Liver (tissue), 9 donors: ENCODE results near the gene KIZ. TPM values are rescaled to one million over a fixed set of nuclear protein-coding genes. Genes with fewer than 3 reads are reported as not detected.

Source experiments
- DNase-seq: peaks from one replicate; pipeline ENCODE4 v3.0.0-alpha.2; 2017; ENCODE audit warnings: low spot score
- H3K27ac ChIP-seq, 2 donors: one replicate each; pipeline ENCODE4 v1.7.0; 2013; ENCODE audit warnings: inconsistent platforms in 2 of 2, low read length in 2 of 2, control low read depth in 1 of 2, low read depth in 1 of 2, mild to moderate bottlenecking in 1 of 2
- H3K27me3 ChIP-seq, 4 donors: one replicate each; pipeline versions ENCODE4 v1.6.1 to v1.7.0; 2013; ENCODE audit warnings: low read length in 3 of 4, inconsistent platforms in 1 of 4, mild to moderate bottlenecking in 1 of 4, moderate library complexity in 1 of 4; ENCODE audit not compliant: control insufficient read depth in 4 of 4, insufficient read depth in 4 of 4
- H3K36me3 ChIP-seq, 4 donors: one replicate each; pipeline versions ENCODE4 v1.6.1 to v1.7.0; 2013; ENCODE audit warnings: low read length in 3 of 4, mild to moderate bottlenecking in 3 of 4, low read depth in 1 of 4, moderate library complexity in 1 of 4; ENCODE audit not compliant: control insufficient read depth in 4 of 4, insufficient read depth in 3 of 4
- H3K4me1 ChIP-seq, 4 donors: one replicate each; pipeline versions ENCODE4 v1.6.1 to v1.7.0; 2013; ENCODE audit warnings: low read length in 3 of 4, mild to moderate bottlenecking in 3 of 4, moderate library complexity in 1 of 4; ENCODE audit not compliant: control insufficient read depth in 4 of 4, insufficient read depth in 4 of 4
- H3K4me3 ChIP-seq, 3 donors: one replicate each; pipeline versions ENCODE4 v1.6.1 to v1.7.0; 2013; ENCODE audit warnings: low read length in 3 of 3, control low read depth in 1 of 3, low read depth in 1 of 3, mild to moderate bottlenecking in 1 of 3
- H3K9ac ChIP-seq, 2 donors: one replicate each; pipeline ENCODE4 v1.7.0; 2013; ENCODE audit warnings: low read length in 2 of 2, mild to moderate bottlenecking in 2 of 2, moderate library complexity in 2 of 2, control low read depth in 1 of 2, low read depth in 1 of 2
- H3K9me3 ChIP-seq, 4 donors: one replicate each; pipeline versions ENCODE4 v1.6.1 to v1.7.0; 2013; ENCODE audit warnings: low read length in 3 of 4; ENCODE audit not compliant: control insufficient read depth in 4 of 4
- EGR1 ChIP-seq, 2 donors: IDR thresholded peaks; 2 replicates each; pipeline ENCODE4 v1.6.1; 2016 to 2018; ENCODE audit warnings: antibody characterized with exemption in 2 of 2, low read depth in 2 of 2
- FOXA1 ChIP-seq: IDR thresholded peaks from 2 replicates; pipeline ENCODE4 v1.6.1; 2016; ENCODE audit warnings: antibody characterized with exemption
- FOXA2 ChIP-seq: IDR thresholded peaks from 2 replicates; pipeline ENCODE4 v1.6.1; 2016; ENCODE audit warnings: antibody characterized with exemption
- GABPA ChIP-seq, 2 donors: IDR thresholded peaks in 1 of 2; conservative IDR thresholded peaks in 1 of 2; 2 replicates each; pipeline ENCODE4 v1.6.1; 2016; ENCODE audit warnings: antibody characterized with exemption in 2 of 2, mild to moderate bottlenecking in 1 of 2, moderate library complexity in 1 of 2
- HNF4A ChIP-seq, 2 donors: conservative IDR thresholded peaks; 2 replicates each; pipeline ENCODE4 v1.6.1; 2016; ENCODE audit warnings: antibody characterized with exemption in 2 of 2, mild to moderate bottlenecking in 2 of 2
- HNF4G ChIP-seq: IDR thresholded peaks from 2 replicates; pipeline ENCODE4 v1.6.1; 2016; ENCODE audit warnings: antibody characterized with exemption
- JUND ChIP-seq, 2 donors: IDR thresholded peaks; 2 replicates each; pipeline ENCODE4 v1.6.1; 2016; ENCODE audit warnings: antibody characterized with exemption in 2 of 2
- NR2F2 ChIP-seq: IDR thresholded peaks from 2 replicates; pipeline ENCODE4 v1.6.1; 2016; ENCODE audit warnings: antibody characterized with exemption
- RAD21 ChIP-seq, 2 donors: IDR thresholded peaks; 2 replicates each; pipeline ENCODE4 v1.6.1; 2016; ENCODE audit warnings: antibody characterized with exemption in 2 of 2, mild to moderate bottlenecking in 2 of 2
- RXRA ChIP-seq, 2 donors: IDR thresholded peaks; 2 replicates each; pipeline ENCODE4 v1.6.1; 2017 to 2018; ENCODE audit warnings: antibody characterized with exemption in 2 of 2, mild to moderate bottlenecking in 1 of 2
- SP1 ChIP-seq: IDR thresholded peaks from 2 replicates; pipeline ENCODE4 v1.6.1; 2018; ENCODE audit warnings: antibody characterized with exemption, mild to moderate bottlenecking
- TAF1 ChIP-seq: conservative IDR thresholded peaks from 2 replicates; pipeline ENCODE4 v1.6.1; 2016; ENCODE audit warnings: antibody characterized with exemption, mild to moderate bottlenecking
- YY1 ChIP-seq: IDR thresholded peaks from 2 replicates; pipeline ENCODE4 v1.6.1; 2016; ENCODE audit warnings: antibody characterized with exemption, mild to moderate bottlenecking
- WGBS: extraction: QIAGEN DNeasy Blood & Tissue Kit; methylation state at CpG from one replicate; pipeline ENCODE4 v1.1.7; 2013; 5-methylcytosine and 5-hydroxymethylcytosine counted together
- polyA plus RNA-seq, 2 donors: library from polyadenylated mRNA; stranded (reverse) in 1 of 2; unstranded in 1 of 2; fragments of 200-250 nt in 1 of 2; fragments of >200 nt in 1 of 2; fragmentation: Nextera tagmentation in 1 of 2; extraction: Ambion mirVana in 1 of 2; gene quantifications; one replicate each; pipeline versions ENCODE4 v1.2.1 to v1.2.3, GENCODE V29; 2013 to 2015
- total RNA-seq, 2 donors: library from RNA; depleted of rRNA; stranded (reverse); fragments of >200 nt; gene quantifications; one replicate each; pipeline ENCODE4 v1.2.3, GENCODE V29; 2014
- TF ChIP-seq, protein P1 (sequence below): IDR thresholded peaks from 2 replicates; pipeline ENCODE4 v1.6.1; 2016; ENCODE audit warnings: antibody characterized with exemption, mild to moderate bottlenecking
- TF ChIP-seq, protein P2 (sequence below): fragments of 150-350 bp; IDR thresholded peaks from 2 replicates; pipeline ENCODE4 v1.5.1; 2017; ENCODE audit warnings: improper control_type of control experiment, low read depth, low read length; ENCODE audit not compliant: missing input control
- TF ChIP-seq, protein P3 (sequence below): IDR thresholded peaks from 2 replicates; pipeline ENCODE4 v1.6.1; 2016; ENCODE audit warnings: antibody characterized with exemption
- TF ChIP-seq, protein P4 (sequence below): IDR thresholded peaks from 2 replicates; pipeline ENCODE4 v1.6.1; 2016; ENCODE audit warnings: antibody characterized with exemption
- TF ChIP-seq, protein P5 (sequence below): IDR thresholded peaks from 2 replicates; pipeline ENCODE4 v1.6.1; 2016; ENCODE audit warnings: antibody characterized with exemption
- donor health status: healthy.
- donor health status: healthy.
- donor health status: healthy.
- donor health status: healthy.
- donor health status: healthy.

The KIZ gene
- total and polyA plus RNA-seq, 4 donors, result 3.0 to 9.5 (median 5.2) TPM

DNA sequence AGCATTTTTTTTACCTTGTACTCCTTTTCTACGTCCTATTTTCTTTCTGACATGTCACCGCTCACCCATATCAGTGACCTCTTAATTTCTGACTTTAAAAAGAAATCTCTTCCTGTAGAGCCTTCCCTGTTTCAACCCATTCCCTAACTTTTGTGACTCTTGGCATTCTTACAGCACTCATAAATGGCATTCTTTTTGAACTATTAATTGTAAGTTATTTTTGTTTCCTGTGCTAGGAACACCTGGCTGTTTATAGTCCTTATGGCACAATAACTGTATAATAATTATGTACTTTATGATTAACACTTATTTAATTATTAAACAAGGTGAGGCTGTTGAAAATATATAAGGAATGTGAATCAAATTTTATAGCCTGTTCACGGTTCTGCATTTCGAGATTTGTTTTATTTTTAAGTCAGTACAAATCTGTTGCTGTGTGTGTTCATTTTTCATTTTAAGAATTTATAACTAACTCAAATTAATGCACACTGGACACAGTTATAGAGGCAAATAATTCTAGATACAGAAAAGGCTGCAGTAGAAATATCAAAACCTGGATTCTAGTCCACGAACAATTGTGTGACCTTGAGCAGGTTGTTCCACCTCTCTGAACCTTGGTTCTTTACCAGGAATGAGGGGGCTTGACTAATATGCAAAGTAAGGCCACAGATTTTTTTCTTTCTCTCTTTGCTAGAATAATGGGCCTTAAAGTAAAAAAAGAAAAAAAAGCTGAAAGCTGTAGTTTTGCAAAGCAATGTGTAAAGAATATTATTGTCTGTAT is 1.5 kb downstream of the KIZ start:
- DNase-seq, result no peak
- no peaks in the 10 kb centered on the region for H3K9me3 ChIP-seq
- H3K4me3 ChIP-seq, result no peak overlapping the region
- H3K36me3 ChIP-seq, result no peaks in the 10 kb centered on the region
- no peaks in the 10 kb centered on the region for H3K27me3 ChIP-seq
- peaks cover 0 to 11% (median 7%) of the 10 kb centered on the region in 4 donors for H3K4me1 ChIP-seq
- H3K9ac ChIP-seq, result no peak overlapping the region
- 79% methylated on average over 5 of the region's 5 CpGs for whole genome bisulfite sequencing
- TF ChIP-seq, protein P1, sequence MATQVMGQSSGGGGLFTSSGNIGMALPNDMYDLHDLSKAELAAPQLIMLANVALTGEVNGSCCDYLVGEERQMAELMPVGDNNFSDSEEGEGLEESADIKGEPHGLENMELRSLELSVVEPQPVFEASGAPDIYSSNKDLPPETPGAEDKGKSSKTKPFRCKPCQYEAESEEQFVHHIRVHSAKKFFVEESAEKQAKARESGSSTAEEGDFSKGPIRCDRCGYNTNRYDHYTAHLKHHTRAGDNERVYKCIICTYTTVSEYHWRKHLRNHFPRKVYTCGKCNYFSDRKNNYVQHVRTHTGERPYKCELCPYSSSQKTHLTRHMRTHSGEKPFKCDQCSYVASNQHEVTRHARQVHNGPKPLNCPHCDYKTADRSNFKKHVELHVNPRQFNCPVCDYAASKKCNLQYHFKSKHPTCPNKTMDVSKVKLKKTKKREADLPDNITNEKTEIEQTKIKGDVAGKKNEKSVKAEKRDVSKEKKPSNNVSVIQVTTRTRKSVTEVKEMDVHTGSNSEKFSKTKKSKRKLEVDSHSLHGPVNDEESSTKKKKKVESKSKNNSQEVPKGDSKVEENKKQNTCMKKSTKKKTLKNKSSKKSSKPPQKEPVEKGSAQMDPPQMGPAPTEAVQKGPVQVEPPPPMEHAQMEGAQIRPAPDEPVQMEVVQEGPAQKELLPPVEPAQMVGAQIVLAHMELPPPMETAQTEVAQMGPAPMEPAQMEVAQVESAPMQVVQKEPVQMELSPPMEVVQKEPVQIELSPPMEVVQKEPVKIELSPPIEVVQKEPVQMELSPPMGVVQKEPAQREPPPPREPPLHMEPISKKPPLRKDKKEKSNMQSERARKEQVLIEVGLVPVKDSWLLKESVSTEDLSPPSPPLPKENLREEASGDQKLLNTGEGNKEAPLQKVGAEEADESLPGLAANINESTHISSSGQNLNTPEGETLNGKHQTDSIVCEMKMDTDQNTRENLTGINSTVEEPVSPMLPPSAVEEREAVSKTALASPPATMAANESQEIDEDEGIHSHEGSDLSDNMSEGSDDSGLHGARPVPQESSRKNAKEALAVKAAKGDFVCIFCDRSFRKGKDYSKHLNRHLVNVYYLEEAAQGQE, result no peak
- TF ChIP-seq JUND (IDR thresholded peaks at IDR 0.05) (no peak), GABPA (IDR thresholded peaks at IDR 0.05 in 1 of 2, conservative IDR thresholded peaks at IDR 0.05 in 1 of 2) (no peak), RXRA (IDR thresholded peaks at IDR 0.05) (no peak), HNF4G (no peak), TAF1 (no peak), YY1 (no peak)
- TF ChIP-seq, protein P2, sequence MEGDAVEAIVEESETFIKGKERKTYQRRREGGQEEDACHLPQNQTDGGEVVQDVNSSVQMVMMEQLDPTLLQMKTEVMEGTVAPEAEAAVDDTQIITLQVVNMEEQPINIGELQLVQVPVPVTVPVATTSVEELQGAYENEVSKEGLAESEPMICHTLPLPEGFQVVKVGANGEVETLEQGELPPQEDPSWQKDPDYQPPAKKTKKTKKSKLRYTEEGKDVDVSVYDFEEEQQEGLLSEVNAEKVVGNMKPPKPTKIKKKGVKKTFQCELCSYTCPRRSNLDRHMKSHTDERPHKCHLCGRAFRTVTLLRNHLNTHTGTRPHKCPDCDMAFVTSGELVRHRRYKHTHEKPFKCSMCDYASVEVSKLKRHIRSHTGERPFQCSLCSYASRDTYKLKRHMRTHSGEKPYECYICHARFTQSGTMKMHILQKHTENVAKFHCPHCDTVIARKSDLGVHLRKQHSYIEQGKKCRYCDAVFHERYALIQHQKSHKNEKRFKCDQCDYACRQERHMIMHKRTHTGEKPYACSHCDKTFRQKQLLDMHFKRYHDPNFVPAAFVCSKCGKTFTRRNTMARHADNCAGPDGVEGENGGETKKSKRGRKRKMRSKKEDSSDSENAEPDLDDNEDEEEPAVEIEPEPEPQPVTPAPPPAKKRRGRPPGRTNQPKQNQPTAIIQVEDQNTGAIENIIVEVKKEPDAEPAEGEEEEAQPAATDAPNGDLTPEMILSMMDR, result no peak
- TF ChIP-seq, protein P3, sequence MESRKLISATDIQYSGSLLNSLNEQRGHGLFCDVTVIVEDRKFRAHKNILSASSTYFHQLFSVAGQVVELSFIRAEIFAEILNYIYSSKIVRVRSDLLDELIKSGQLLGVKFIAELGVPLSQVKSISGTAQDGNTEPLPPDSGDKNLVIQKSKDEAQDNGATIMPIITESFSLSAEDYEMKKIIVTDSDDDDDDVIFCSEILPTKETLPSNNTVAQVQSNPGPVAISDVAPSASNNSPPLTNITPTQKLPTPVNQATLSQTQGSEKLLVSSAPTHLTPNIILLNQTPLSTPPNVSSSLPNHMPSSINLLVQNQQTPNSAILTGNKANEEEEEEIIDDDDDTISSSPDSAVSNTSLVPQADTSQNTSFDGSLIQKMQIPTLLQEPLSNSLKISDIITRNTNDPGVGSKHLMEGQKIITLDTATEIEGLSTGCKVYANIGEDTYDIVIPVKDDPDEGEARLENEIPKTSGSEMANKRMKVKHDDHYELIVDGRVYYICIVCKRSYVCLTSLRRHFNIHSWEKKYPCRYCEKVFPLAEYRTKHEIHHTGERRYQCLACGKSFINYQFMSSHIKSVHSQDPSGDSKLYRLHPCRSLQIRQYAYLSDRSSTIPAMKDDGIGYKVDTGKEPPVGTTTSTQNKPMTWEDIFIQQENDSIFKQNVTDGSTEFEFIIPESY, result no peak
- TF ChIP-seq, protein P4, sequence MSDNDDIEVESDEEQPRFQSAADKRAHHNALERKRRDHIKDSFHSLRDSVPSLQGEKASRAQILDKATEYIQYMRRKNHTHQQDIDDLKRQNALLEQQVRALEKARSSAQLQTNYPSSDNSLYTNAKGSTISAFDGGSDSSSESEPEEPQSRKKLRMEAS, result no peak
- H3K27ac ChIP-seq, result no peak overlapping the region

DNA sequence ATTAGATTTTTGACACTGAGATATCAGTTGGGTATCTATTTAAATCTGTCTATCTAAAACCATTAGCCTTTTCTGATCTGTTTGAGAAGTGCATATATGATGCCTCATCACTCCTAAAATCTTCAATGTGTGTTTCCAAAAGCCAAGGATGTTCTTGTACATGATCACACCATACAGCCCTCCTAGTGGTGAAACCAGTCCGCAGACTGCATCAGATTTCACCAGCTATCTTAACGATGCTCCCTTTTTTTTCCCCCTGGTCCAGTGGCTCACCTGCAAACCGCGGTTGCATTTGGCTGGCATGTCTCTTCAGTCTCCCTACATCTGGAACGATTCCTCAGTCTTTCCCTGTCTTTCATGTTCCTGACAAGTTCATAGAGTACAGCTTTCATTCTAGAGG is 4.0 kb downstream of the KIZ start:
- no peak overlapping the region for H3K4me3 ChIP-seq
- H3K27me3 ChIP-seq, result no peaks in the 10 kb centered on the region
- H3K36me3 ChIP-seq, result peaks cover 0 to 3% (median 1%) of the 10 kb centered on the region in 4 donors
- H3K4me1 ChIP-seq, result peaks cover 0 to 10% (median 7%) of the 10 kb centered on the region in 4 donors
- no peak overlapping the region for H3K9ac ChIP-seq
- 91% methylated on average over 5 of the region's 5 CpGs for WGBS
- TF ChIP-seq, protein P5, sequence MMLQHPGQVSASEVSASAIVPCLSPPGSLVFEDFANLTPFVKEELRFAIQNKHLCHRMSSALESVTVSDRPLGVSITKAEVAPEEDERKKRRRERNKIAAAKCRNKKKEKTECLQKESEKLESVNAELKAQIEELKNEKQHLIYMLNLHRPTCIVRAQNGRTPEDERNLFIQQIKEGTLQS, result no peak
- TF ChIP-seq GABPA (IDR thresholded peaks at IDR 0.05 in 1 of 2, conservative IDR thresholded peaks at IDR 0.05 in 1 of 2), result no peak
- no peak for TF ChIP-seq NR2F2
- no peak for TF ChIP-seq HNF4G
- no peak for TF ChIP-seq HNF4A (conservative IDR thresholded peaks at IDR 0.05)
- TF ChIP-seq, protein P4, result no peak
- TF ChIP-seq, protein P1, result no peak
- TF ChIP-seq FOXA1, result no peak
- TF ChIP-seq TAF1, result no peak
- TF ChIP-seq JUND (IDR thresholded peaks at IDR 0.05), result no peak
- TF ChIP-seq SP1, result no peak
- no peak for TF ChIP-seq YY1
- no peak for TF ChIP-seq EGR1 (IDR thresholded peaks at IDR 0.05; ENCODE audit: low read depth in 2 of 2)
- TF ChIP-seq FOXA2, result no peak
- no peak for TF ChIP-seq RAD21 (IDR thresholded peaks at IDR 0.05)
- no peak overlapping the region for H3K27ac ChIP-seq
- no peaks in the 10 kb centered on the region for H3K9me3 ChIP-seq
- no peak for DNase-seq
